ENCODE results near the gene P2RX1.
"Not testable (repeated sequence)": the region's sequence is repeated elsewhere in the genome, so short reads cannot be mapped to it uniquely, and the experiment has no call there.

The P2RX1 gene

DNA sequence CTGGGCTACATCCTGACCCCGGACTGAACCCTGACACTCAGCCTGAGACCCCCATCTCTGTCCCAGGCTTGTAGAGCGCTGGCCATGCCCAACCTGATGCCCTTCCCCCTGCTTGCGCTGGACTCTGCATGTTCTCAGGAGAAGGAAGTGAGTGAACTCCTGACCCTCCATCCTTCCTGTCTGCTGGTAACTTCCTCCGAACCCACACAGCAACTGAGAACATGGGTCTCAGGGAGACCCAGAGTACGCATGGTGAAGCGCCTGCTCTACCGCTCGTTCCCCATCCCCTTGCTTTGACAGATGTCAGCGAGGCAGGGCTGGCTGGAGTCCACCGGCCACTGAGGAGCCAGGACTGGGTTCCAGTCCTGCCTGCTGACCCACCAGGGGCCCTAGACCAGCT lies 29.5 kb downstream of the P2RX1 start:
- DNase-seq, result no peak

DNA sequence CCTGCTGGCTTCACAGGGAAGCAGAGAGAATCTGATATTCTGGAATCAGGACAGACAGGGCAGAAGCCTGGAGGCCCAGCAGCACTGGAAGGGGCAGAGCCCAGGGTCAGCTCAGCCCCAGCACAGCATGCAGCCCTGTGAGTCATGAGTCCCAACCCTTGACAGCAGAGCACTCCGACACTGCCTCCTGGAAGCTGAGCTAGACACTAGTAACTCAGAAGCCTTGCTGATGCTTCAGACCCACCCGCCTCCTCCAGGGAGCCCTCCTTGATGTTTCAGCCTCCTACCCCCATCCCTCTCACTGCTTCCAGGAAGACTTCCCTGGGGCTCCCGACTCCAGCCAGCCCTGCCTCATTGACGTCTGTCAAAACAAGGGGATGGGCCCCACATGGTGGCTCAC lies 30.3 kb downstream of the P2RX1 start:
- no peak for DNase-seq

DNA sequence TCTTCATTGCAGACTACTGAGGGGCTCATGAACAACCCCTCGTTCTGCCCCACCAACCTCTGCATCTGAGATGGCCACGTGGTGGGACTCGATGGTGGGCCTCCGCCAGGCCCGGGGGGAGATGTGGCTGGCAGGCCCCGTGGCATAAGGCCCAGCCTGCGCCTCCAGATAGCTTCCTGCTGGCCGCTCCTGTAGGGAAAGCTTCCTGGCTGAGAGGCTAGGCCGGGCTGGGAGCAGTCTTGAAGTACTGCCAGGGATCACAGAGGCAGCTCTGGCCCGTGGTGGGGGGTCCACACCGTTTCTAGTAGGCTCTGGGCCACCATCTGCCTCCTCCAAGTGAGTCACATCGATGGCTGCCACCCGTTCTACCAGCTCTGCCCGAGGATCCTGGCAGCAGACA lies 31.0 kb downstream of the P2RX1 start:
- no peak for DNase-seq

GRCh38 chr17:3884188-3884587 lies 32.1 kb downstream of the P2RX1 start:
- DNase-seq, result no peak

- no peak for DNase-seq
Measured at GRCh38 chr17:3882276-3882675, 34.0 kb downstream of the P2RX1 start.

DNA sequence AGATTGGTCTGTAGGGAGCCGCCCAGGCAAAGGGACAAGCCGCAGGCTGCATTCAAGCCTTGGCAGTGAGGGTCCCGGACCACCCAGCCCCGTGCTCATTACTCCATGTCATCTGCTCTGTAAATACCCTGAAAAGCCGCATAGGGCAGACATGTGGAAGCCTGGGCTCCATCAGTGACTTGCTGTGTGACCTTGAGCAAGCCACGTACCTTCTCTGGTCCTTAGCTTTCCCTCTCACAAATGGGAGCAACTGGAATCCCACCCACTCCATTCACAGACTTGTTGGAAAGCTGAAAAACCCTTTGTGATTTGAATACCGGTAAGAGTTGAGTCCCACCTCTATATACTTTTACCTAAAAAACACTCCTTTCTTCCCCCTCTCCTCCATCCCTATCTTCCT lies 35.3 kb downstream of the P2RX1 start:
- DNase-seq, result no peak

GRCh38 chr17:3879591-3880417 lies 36.5 kb downstream of the P2RX1 start:
- no peak for DNase-seq

DNA sequence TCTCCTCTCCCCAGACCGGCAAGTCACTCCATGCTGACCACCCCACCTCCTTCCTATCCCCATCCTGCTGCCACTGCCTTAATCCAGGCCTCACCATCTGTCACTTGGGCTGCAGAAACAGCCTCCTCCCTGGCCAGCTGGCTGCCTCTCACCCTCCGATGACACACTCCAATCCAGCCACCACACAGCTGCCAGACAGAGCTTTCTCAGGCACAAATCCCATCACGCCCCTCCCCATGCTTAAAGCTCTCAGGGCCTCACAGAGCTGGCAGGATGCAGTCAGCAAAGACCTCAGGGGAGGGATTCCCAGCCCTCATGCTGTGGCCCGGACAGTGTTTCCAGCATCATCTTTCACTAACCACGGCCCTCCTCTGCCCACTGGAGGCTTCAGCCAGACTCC lies 37.1 kb downstream of the P2RX1 start:
- DNase-seq, result peak in 2 of 3 experiments; percentile 47 to 59

GRCh38 chr17:3877220-3877619 lies 39.0 kb downstream of the P2RX1 start:
- no peak for DNase-seq

DNA sequence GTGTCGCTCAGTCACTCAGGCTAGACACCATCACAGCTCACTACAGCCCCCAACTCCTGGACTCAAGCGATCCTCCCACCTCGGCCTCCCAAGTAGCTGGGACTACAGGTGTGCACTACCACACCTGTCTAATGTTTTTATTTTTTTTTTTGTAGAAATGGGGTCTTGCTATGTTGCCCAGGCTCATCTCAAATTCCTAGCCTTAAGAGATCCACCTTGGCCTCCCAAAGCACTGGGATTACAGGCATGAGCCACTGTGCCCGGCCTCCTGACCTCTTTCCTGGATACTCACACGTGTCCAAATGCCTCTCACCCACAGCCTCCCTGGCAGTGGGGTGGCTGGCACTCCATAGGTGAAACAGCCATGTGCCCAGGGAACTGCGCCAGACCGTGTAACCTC lies 40.9 kb downstream of the P2RX1 start:
- DNase-seq, result no peak

DNA sequence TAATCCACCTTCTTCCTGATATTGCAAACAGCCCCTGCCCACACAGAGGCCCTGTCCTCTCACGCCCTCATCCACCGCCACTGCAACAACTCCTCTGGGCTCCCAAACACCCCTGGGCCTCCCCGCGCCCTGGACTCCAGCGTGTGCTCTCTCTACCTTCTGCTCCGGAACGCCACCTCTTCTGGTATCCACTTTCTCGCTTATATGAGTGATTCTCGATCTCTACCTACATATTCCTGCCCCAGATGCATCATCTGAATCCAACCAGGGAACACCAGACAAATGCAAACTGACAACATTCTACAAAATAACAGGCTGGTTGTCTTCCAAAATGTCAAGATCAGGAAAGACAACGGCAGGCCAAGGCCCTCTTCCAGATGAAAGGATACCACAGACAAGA lies 42.4 kb downstream of the P2RX1 start:
- DNase-seq, result no peak

DNA sequence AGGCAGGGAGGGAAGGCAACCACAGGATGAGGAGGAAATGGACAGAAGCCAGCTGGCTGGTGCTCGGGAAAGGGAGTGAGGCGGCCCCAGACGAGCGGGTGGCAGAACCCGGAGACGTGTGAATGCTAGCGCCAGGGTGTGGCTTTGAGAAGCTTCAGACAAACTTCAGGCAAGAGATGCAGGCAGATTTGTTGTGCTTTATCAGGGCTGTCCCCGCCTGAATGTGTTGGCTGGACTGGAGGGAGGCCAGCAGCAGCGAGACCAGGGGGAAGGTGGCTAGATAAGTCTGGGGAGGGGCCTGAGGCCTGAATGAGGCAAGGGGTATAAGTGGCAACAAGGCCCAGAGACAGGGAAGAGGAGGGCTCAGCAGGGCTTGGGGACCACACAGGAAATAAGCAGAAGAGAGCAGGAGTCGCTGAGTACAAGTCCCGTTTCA lies 45.4 kb downstream of the P2RX1 start:
- DNase-seq, result no peak

- DNase-seq, result no peak
Measured at GRCh38 chr17:3867606-3868005, 48.7 kb downstream of the P2RX1 start.

DNA sequence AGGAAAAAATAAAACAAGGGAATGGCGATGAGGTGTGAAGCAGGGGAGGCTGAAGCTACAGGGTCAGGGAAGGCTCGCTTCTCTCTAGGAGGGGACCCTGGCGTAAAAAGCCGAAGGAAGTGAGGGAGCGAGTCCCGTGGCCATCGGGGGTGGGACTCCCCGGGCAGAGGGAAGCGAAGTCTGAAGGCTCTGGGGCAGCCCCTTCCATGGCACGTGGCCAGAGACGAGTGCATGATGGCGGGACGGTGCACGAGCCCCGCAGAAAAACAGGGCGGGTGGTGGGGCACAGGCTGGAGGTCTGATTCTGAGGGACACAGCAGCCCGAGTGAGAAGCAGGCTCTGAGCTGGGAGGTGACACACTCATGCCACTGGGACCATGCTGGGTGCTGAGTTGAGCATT lies 49.2 kb downstream of the P2RX1 start:
- no peak for DNase-seq

DNA sequence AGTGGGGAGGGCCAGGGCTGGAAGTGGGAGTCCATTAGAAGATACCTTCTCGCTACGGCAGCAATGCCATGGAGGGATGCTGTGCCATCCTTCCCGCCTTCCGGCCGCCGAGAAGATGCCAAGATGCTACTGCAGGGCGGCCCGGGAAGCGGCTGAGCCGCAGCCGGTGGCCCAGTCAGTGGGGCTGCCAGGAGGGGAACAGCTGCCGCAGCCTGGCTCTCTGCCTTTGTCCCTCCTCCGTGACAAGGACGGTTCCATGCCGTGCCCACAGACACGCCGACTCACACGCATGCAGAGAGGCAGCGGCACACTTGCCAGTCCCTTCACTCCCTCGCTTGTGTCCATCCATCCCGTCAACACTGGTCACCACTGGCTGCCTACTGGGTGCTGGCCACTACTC lies 50.0 kb downstream of the P2RX1 start:
- no peak for DNase-seq

GRCh38 chr17:3865176-3865575 lies 51.1 kb downstream of the P2RX1 start:
- DNase-seq, result no peak

DNA sequence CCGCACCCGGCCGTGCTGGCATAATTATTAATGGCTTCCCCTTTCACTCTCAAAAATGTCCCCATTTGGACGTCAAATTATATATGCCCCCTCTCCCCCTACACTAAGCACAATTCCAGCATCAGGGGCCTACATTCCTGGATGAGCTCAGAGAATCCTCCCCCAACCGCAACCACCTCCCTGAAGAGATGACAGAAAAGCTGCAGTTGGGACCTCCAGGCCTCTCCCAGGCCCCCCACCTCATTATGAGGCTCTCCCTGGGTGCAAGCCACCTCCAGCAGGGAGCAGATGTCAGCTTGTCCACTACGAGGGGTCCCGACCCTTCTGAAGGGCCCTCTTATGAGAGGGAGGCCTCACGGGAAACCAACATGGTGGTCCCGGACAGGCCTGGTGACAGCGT lies 51.7 kb downstream of the P2RX1 start:
- DNase-seq, result no peak

DNA sequence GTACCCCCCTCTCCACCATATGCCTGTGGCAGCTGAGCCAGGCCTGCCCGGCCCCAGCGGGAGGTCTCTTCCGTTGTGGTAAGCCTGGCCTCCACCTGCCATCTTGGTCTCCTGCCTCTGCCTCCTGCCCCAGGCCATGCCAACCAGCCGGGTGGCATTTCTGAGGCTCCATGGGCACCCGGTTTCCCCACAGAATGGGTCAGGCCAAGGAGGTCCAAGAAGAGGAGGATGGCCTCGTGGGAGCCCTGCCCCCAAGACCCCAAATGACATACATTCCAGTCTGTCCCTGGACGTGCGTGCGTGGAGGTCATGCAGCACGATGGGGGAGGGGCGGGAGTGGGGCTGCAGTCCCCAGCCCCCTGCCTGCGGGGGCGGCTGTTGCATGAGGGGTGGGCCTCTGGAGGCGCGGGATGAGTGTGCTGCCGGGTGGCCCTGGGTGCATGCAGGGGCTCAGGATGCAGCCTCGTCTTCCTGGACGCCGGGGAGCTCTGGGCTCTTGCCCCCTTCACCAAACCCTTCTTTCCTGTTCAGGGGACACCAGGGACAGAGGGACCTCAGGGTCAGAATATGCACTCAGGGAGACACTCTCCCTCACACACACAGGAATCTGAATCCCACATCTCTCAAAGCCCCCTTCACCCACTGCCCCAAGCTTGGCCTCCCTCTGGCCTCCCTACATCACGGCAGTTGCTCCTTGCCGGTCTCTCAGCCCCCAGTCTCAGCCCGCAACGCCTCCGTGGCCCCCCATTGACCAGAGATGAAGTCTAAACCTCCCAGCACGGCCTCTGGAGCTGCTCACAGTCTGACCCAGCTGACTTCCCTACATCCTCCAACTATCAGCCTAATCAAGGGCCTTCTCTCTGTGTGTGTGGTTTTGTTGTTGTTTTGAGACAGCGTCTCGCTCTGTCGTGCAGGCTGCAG lies 54.2 kb downstream of the P2RX1 start:
- no peak for DNase-seq

- DNase-seq, result no peak
Measured at GRCh38 chr17:3860939-3861700, 55.1 kb downstream of the P2RX1 start.

- no peak for DNase-seq
Measured at GRCh38 chr17:3859940-3860339, 56.3 kb downstream of the P2RX1 start.

GRCh38 chr17:3857261-3858105 lies 58.8 kb downstream of the P2RX1 start:
- DNase-seq, result no peak

- not testable (repeated sequence) for DNase-seq
Measured at GRCh38 chr17:3854204-3854603, 62.1 kb downstream of the P2RX1 start.
